ENCODE results near the gene SCO2. TPM values are rescaled to one million over a fixed set of nuclear protein-coding genes. Genes with fewer than 3 reads are reported as not detected.
A peak's percentile ranks its signal among the peaks of the same experiment; 100 is the strongest.

The SCO2 gene
- total and polyA plus RNA-seq, 2 of the 4 experiments (the other 2 are of a cell fraction) = 1.3 to 1.9 TPM

DNA sequence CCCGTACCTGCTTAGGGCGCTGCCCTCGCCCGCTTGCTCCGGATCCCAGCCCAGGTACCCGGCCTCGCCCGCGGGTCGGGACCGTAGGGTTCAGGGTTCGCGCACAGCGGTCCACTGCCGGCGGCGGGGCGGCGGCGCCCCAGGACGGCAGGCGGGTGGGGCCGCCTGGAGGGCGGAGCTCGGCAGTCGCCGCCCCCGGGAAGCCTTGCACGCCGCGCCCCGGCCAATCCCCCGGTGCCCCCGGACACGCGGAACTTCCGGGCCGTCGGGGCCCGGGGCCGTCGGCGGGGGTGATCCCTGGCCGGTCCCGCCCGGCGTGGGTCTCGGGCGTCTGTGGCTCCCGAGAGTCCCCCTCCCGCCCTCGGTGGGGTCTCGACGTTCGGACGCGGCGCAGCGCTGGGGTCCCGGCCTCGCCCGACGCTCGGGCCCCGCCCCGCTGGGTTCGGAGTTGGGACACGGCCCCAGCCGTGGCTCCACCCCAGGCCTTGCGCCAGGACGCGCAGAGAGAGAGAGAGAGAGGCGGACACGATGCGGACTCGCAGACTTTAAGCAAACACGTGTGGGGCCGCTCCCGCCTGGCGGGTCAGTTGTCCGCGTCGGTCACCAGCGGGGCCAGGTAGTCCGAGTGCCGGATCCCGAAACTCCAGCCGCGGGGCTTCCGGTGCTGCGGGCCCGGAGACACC lies 4.6 kb upstream of the SCO2 start, which contains the start of gene TYMP (continued):
- no peak for TF ChIP-seq MAFK (IDR thresholded peaks at IDR 0.05; ENCODE audit: low read depth, low read length)
- no peak for TF ChIP-seq CHD1 (IDR thresholded peaks at IDR 0.05; ENCODE audit: low read depth, low read length)

DNA sequence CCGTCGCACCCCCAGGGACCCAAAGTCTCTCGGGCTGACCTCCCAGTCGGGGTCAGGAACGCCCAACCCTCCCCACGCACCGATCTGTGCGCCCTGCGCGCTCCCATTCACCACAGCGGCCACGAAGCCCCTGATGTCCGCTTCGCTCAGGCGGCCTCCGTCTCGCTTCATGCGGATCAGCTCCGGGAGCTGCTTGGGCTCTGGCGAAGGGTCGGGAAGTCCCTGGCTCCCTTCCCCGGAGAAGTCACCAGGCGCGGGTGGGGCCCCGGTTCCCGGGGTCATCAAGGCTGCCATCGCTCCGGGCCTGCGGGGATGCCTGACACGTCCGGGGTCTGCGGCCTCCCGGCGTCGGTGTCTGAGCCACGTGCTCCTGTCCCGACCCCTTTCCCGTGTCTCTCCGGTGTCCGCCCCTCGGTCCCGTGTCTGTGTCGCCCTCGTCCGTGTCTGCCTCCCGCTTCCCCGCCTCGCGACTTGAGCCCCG lies 4.1 kb upstream of the SCO2 start:
- H3K9me3 ChIP-seq (ENCODE audit: control insufficient read depth, insufficient read depth, low read length) = no peaks in the 10 kb centered on the region
- TF ChIP-seq MAZ (IDR thresholded peaks at IDR 0.05; ENCODE audit: borderline replicate concordance, low read depth, low read length) (0 out of 2 replicates have a peak, but pooled peaks have one; percentile 4), CEBPB (IDR thresholded peaks at IDR 0.05; ENCODE audit: low read depth, low read length) (no peak), POLR2A (IDR thresholded peaks at IDR 0.05; ENCODE audit: low read depth, low read length) (no peak), SMC3 (IDR thresholded peaks at IDR 0.05; ENCODE audit: low read depth, low read length) (no peak), RCOR1 (IDR thresholded peaks at IDR 0.05; ENCODE audit: insufficient replicate concordance, low read length) (no peak), MAFK (IDR thresholded peaks at IDR 0.05; ENCODE audit: low read depth, low read length) (no peak)
- TF ChIP-seq, protein P1, sequence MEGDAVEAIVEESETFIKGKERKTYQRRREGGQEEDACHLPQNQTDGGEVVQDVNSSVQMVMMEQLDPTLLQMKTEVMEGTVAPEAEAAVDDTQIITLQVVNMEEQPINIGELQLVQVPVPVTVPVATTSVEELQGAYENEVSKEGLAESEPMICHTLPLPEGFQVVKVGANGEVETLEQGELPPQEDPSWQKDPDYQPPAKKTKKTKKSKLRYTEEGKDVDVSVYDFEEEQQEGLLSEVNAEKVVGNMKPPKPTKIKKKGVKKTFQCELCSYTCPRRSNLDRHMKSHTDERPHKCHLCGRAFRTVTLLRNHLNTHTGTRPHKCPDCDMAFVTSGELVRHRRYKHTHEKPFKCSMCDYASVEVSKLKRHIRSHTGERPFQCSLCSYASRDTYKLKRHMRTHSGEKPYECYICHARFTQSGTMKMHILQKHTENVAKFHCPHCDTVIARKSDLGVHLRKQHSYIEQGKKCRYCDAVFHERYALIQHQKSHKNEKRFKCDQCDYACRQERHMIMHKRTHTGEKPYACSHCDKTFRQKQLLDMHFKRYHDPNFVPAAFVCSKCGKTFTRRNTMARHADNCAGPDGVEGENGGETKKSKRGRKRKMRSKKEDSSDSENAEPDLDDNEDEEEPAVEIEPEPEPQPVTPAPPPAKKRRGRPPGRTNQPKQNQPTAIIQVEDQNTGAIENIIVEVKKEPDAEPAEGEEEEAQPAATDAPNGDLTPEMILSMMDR (conservative IDR thresholded peaks at IDR 0.05; ENCODE audit: low read depth, low read length) = no peak
- no peak for DNase-seq
- H3K36me3 ChIP-seq (ENCODE audit: control insufficient read depth, insufficient read depth, low read length) = peaks cover under 1% of the 10 kb centered on the region; the same call in 1 of the 2 replicates
- peak overlapping the region; percentile 49 for H4K5ac ChIP-seq (ENCODE audit: low read depth, low read length)
- no peak for ATAC-seq (ENCODE audit: low read depth)
- H3K14ac ChIP-seq (replicated peaks; ENCODE audit: low read depth, low read length) = no peak overlapping the region
- peak overlapping the region; percentile 50 for H4K91ac ChIP-seq (ENCODE audit: insufficient read depth, low read depth, low read length)
- H2BK20ac ChIP-seq (ENCODE audit: low read depth, low read length) = no peak overlapping the region
- H3K4me3 ChIP-seq (ENCODE audit: insufficient read depth, low read depth, low read length) = peak overlapping the region; percentile 21
- H3K9me1 ChIP-seq (ENCODE audit: insufficient read depth, low read length) = peaks cover 14% of the 10 kb centered on the region
- no peak overlapping the region; the same call in 1 of the 2 replicates for H3K27ac ChIP-seq (ENCODE audit: insufficient read depth, low read length)
- BruUV-seq (replicated peaks) = no TSS peak
- dilution Hi-C loops (cut with HindIII; ENCODE audit: low sequenced_read_pairs, unreplicated experiment) = no loop called here
- no peak overlapping the region for H2BK5ac ChIP-seq (ENCODE audit: low read depth, low read length, poor library complexity, severe bottlenecking)
- ChIA-PET POLR2A (ENCODE audit: unreplicated experiment) (interaction anchor here (0.6 kb wide), 1 partner anchor 13 kb away, joined by 3 read pairs; no protein-coding TSS in a partner anchor), CTCF (no interaction called here)
- H3K18ac ChIP-seq (ENCODE audit: low read depth, low read length) = no peak overlapping the region
- peaks cover 7 to 26% of the 10 kb centered on the region in 2 experiments; a peak in 3 of 4 replicates for H3K79me1 ChIP-seq (ENCODE audit: low read depth in 1 of 2, low read length in 2 of 2)
- peaks cover 4% of the 10 kb centered on the region for H4K20me1 ChIP-seq (ENCODE audit: insufficient read depth, low read length)
- H3K4me1 ChIP-seq (ENCODE audit: control insufficient read depth, insufficient read depth, low read length) = peaks cover 22% of the 10 kb centered on the region
- no peak overlapping the region for H3K9ac ChIP-seq (ENCODE audit: low read depth, low read length)
- peak overlapping the region; percentile 89 for H2AFZ ChIP-seq (replicated peaks; ENCODE audit: low read length, poor library complexity)
- H4K8ac ChIP-seq (ENCODE audit: low read depth in 2 of 2, low read length in 2 of 2) = peak overlapping the region; percentile 47 to 72; a peak in 2 of 4 replicates
- H3K23ac ChIP-seq (ENCODE audit: low read depth, low read length) = peak overlapping the region; percentile 72; the same call in 1 of the 2 replicates
- peaks cover 5% of the 10 kb centered on the region; the same call in 1 of the 2 replicates for H3K27me3 ChIP-seq (ENCODE audit: control insufficient read depth, insufficient read depth, low read length)
- no peak overlapping the region for H3K56ac ChIP-seq (ENCODE audit: extremely low read depth, insufficient read depth, low read length)
- in situ Hi-C loops (cut with MboI; ENCODE audit: low sequenced_read_pairs) = loop anchor here (5.0 kb wide), 1 partner anchor 48 kb away; the partner anchor contains the start of gene CPT1B
- H2BK120ac ChIP-seq (ENCODE audit: low read depth, low read length) = no peak overlapping the region; the same call in 1 of the 2 replicates
- 13% methylated on average over 38 of the region's 50 CpGs; no CpG with 5 or more reads in 1 of the 2 experiments for WGBS, 2 experiments (ENCODE audit: extremely low coverage in 2 of 2, insufficient read length in 1 of 2)
- 0 out of 2 replicates have a peak overlapping the region, but pooled peaks have one; percentile 12 for H3K4me2 ChIP-seq (ENCODE audit: low read depth, low read length)
- peak overlapping the region; percentile 14; the same call in 1 of the 2 replicates for H2AK5ac ChIP-seq (ENCODE audit: low read depth, low read length)
- no peak overlapping the region for H2BK15ac ChIP-seq (ENCODE audit: low read depth, low read length)
- peak overlapping the region; percentile 51; the same call in 1 of the 2 replicates for H3K4ac ChIP-seq (ENCODE audit: low read depth, low read length)
- peak overlapping the region; percentile 96 for H2AK9ac ChIP-seq (replicated peaks; ENCODE audit: low read depth, low read length, poor library complexity)
- intact Hi-C loops (cut with micrococcal nuclease) = loop anchor here (5.0 kb wide), 1 partner anchor 53 kb away; the partner anchor contains the start of gene CHKB
